ENCODE data around the gene ADGRG6. TPM values are rescaled to one million over a fixed set of nuclear protein-coding genes. Genes with fewer than 3 reads are reported as not detected.

ADGRG6 gene
- total and polyA plus RNA-seq, 10 of the 15 experiments (the other 5 are each of a cell fraction or from before 2014, with no cell fraction given) = 0.01 to 0.24 (median 0.13) TPM; not detected in 7

GRCh38 chr6:142323377-142323776, 21.6 kb downstream of the ADGRG6 start:
- intact Hi-C loops (cut with micrococcal nuclease; ENCODE audit: unreplicated experiment) (no loop called here), in situ Hi-C loops (cut with MboI) (no loop called here)
- H3K27me3 ChIP-seq (replicated peaks in 1 of 2; ENCODE audit: control insufficient read depth in 2 of 2, insufficient read depth in 2 of 2, low read length in 1 of 2) = no peaks in the 10 kb centered on the region
- H3K79me2 ChIP-seq (ENCODE audit: control insufficient read depth, insufficient read depth, low read length) = no peaks in the 10 kb centered on the region
- ATAC-seq = no peak
- CTCF ChIA-PET = no interaction called here
- no peak overlapping the region for H2AFZ ChIP-seq (ENCODE audit: control insufficient read depth, low read depth, low read length)
- H3K9me3 ChIP-seq (replicated peaks; ENCODE audit: control insufficient read depth, insufficient read depth, low read length) = no peaks in the 10 kb centered on the region
- RAD21 ChIA-PET (ENCODE audit: unreplicated experiment) = no interaction called here
- TF ChIP-seq SUZ12 (IDR thresholded peaks at IDR 0.05; ENCODE audit: unreplicated experiment) (no peak), NR2C2 (IDR thresholded peaks at IDR 0.05; ENCODE audit: borderline replicate concordance, control insufficient read depth, insufficient read length, low read depth) (no peak), SPI1 (IDR thresholded peaks at IDR 0.05; ENCODE audit: borderline replicate concordance, insufficient read depth, low read depth, low read length) (no peak), RUNX3 (IDR thresholded peaks at IDR 0.05; ENCODE audit: low read length) (no peak), RAD21 (IDR thresholded peaks at IDR 0.05; ENCODE audit: insufficient read depth, low read depth, low read length) (no peak), ATF7 (IDR thresholded peaks at IDR 0.05; ENCODE audit: low read depth) (no peak), NBN (IDR thresholded peaks at IDR 0.05) (no peak)
- TF ChIP-seq, protein P1, sequence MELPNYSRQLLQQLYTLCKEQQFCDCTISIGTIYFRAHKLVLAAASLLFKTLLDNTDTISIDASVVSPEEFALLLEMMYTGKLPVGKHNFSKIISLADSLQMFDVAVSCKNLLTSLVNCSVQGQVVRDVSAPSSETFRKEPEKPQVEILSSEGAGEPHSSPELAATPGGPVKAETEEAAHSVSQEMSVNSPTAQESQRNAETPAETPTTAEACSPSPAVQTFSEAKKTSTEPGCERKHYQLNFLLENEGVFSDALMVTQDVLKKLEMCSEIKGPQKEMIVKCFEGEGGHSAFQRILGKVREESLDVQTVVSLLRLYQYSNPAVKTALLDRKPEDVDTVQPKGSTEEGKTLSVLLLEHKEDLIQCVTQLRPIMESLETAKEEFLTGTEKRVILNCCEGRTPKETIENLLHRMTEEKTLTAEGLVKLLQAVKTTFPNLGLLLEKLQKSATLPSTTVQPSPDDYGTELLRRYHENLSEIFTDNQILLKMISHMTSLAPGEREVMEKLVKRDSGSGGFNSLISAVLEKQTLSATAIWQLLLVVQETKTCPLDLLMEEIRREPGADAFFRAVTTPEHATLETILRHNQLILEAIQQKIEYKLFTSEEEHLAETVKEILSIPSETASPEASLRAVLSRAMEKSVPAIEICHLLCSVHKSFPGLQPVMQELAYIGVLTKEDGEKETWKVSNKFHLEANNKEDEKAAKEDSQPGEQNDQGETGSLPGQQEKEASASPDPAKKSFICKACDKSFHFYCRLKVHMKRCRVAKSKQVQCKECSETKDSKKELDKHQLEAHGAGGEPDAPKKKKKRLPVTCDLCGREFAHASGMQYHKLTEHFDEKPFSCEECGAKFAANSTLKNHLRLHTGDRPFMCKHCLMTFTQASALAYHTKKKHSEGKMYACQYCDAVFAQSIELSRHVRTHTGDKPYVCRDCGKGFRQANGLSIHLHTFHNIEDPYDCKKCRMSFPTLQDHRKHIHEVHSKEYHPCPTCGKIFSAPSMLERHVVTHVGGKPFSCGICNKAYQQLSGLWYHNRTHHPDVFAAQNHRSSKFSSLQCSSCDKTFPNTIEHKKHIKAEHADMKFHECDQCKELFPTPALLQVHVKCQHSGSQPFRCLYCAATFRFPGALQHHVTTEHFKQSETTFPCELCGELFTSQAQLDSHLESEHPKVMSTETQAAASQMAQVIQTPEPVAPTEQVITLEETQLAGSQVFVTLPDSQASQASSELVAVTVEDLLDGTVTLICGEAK (IDR thresholded peaks at IDR 0.05; ENCODE audit: borderline replicate concordance) = no peak
- SMC1A ChIA-PET (ENCODE audit: uncharacterized antibody, unreplicated experiment) = no interaction called here
- H3K27ac ChIP-seq (ENCODE audit: control insufficient read depth, insufficient read depth) = no peak overlapping the region
- WGBS (ENCODE audit: insufficient coverage, insufficient replicate concordance, low lambda C conversion rate, missing lambda C conversion rate) = 44% methylated on average over 6 of the region's 6 CpGs
- H3K4me3 ChIP-seq = no peak overlapping the region
- H3K4me1 ChIP-seq (ENCODE audit: control insufficient read depth, insufficient read depth, low read length) = no peaks in the 10 kb centered on the region
- no TSS peak for BruUV-seq (replicated peaks)
- POLR2A ChIA-PET = no interaction called here
- H3K9ac ChIP-seq (ENCODE audit: control insufficient read depth, insufficient read depth, low read length) = no peak overlapping the region
- no peaks in the 10 kb centered on the region for H4K20me1 ChIP-seq (ENCODE audit: control insufficient read depth, insufficient read depth)
- FAIRE-seq = no peak
- DNase-seq (ENCODE audit: low read depth, low spot score) = no peak
- no peaks in the 10 kb centered on the region for H3K36me3 ChIP-seq (ENCODE audit: control insufficient read depth in 2 of 2, insufficient read depth in 2 of 2, low read length in 1 of 2)
- no peak overlapping the region for H3K4me2 ChIP-seq (ENCODE audit: control insufficient read depth, insufficient read depth)
